ENCODE results near the gene PPIL6.
A peak's percentile ranks its signal among the peaks of the same experiment; 100 is the strongest.

The PPIL6 gene

GRCh38 chr6:109440331-109441068, at the start of gene PPIL6, which contains the start of gene SMPD2:
Gene PPIL6, minus strand, starts transcription at chr6:109440628. Its CDS starts 38 bp downstream, at chr6:109440590.
Gene SMPD2, plus strand, starts transcription at chr6:109440724. Its CDS starts 398 bp downstream, at chr6:109441122.
- peak; percentile 66 to 67 for DNase-seq

GRCh38 chr6:109488001-109488400, 47.6 kb upstream of the PPIL6 start:
- DNase-seq: no peak

- DNase-seq: no peak
These were observed 45.6 kb upstream of the PPIL6 start for GRCh38 chr6:109486068-109486467.

- DNase-seq: no peak
These were observed 45.0 kb upstream of the PPIL6 start for GRCh38 chr6:109485266-109485935.

- no peak for DNase-seq
These were observed 43.7 kb upstream of the PPIL6 start for GRCh38 chr6:109484122-109484521.

GRCh38 chr6:109483735-109484057, 43.3 kb upstream of the PPIL6 start:
- no peak for DNase-seq

GRCh38 chr6:109482905-109483734, 42.7 kb upstream of the PPIL6 start, which contains the start of gene ZBTB24:
Gene ZBTB24, minus strand, starts transcription at chr6:109483219. Its CDS starts 1,193 bp downstream, at chr6:109482026.
- DNase-seq: peak; percentile 80 to 87

- DNase-seq: no peak
These were observed 40.6 kb upstream of the PPIL6 start for GRCh38 chr6:109480993-109481480.

- no peak for DNase-seq
These were observed 38.6 kb upstream of the PPIL6 start for GRCh38 chr6:109478841-109479624.

GRCh38 chr6:109478222-109478805, 37.9 kb upstream of the PPIL6 start:
- no peak for DNase-seq

- DNase-seq: no peak
These were observed 37.3 kb upstream of the PPIL6 start for GRCh38 chr6:109477725-109478124.

- DNase-seq: no peak
These were observed 36.8 kb upstream of the PPIL6 start for GRCh38 chr6:109477184-109477583.

GRCh38 chr6:109475625-109476024, 35.2 kb upstream of the PPIL6 start:
- DNase-seq: no peak

GRCh38 chr6:109474995-109475394, 34.6 kb upstream of the PPIL6 start:
- no peak for DNase-seq

- no peak for DNase-seq
These were observed 32.7 kb upstream of the PPIL6 start for GRCh38 chr6:109473120-109473519.

- no peak for DNase-seq
These were observed 31.9 kb upstream of the PPIL6 start for GRCh38 chr6:109472132-109472995.

- no peak for DNase-seq
These were observed 30.8 kb upstream of the PPIL6 start for GRCh38 chr6:109471105-109471810.

- DNase-seq: no peak
These were observed 29.3 kb upstream of the PPIL6 start for GRCh38 chr6:109469591-109470189.

GRCh38 chr6:109467696-109468095, 27.3 kb upstream of the PPIL6 start:
- DNase-seq: no peak

Measured in stimulated activated CD4-positive, alpha-beta T cell treated with anti-CD3 and anti-CD28 coated beads, Interleukin-2, amount 100 ng/mL, for 48 hours (primary cell).